GM18511 (cell line): ENCODE measurements around the gene ROR1.

Source experiments
- ATAC-seq: cut with Tn5 transposase; IDR thresholded peaks from one replicate; pipeline ENCODE4 v1.9.1; 2021; ENCODE audit warnings: mild to moderate bottlenecking, moderate library complexity; ENCODE audit not compliant: unreplicated experiment

Gene ROR1

DNA sequence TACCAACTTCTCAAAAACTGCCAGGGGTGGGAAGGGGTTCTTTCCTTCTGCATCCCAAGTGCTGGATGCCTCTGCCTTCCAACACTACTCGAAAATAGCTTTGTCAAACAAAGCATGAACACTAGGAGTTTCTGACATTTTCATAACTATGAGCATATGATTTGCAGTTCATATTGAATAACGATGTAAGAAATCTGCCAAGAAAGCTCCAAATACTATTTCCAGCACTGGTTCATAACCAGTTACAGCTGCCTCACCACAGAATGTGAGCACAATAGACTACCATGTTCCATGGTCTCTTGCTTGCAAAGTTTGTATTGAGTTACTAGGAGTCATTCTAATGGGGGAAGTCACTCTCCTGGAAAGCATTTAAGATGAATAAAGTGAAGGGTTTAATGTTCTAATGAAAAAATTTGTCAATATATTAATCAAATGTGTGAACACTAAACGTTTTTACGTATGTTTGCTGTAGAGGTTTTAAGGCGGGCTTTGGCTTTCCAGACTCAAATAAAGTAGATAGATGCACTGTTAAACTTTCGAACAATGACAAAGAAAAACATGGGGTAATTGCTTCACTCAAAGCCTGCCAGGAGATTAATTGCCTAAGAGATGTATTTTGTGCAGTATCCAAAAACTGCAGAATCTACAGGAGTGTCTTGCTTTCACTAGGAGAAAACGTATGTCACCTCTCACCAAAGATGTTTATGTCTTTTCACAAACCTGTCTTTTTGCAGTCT lies 351.1 kb downstream of the ROR1 start:
- ATAC-seq: no peak

DNA sequence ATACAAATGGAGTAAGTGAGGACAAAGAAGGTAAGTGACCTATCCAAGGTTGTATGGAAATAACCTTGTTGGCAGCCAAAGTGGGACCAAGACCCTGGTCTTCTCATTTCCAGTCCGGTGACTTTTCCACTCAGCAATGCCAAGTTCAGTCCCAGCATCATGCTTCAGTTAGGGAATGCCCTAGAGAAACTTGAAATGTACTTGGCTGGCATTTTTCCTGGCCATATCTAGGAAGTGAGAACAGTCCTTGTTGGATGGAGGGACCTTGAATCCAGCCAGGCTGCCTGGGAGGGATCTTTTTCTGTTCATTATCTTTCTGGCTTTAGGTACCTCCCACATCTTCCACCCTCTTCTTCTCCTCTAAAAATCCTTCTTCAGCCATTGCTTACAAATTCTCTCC lies 352.8 kb downstream of the ROR1 start:
- ATAC-seq: no peak

DNA sequence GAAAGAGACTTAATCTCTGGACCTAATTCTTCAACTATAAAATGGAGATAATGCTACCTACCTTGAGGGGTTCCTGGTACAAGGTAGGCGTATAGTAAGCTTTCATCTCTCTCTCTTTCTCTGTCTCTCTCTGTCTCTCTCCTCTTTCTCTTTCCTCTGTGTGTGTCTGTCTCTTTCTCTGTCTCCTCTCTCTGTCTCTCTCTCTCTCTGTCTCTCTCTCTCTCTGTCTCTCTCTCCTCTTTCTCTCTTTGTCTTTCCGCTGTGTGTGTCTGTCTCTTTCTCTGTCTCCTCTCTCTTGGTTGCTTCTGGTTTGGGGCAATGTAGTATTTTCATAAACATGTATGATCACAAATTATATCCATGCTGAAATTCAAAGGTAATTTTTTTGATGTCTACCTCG lies 353.5 kb downstream of the ROR1 start:
- no peak for ATAC-seq

DNA sequence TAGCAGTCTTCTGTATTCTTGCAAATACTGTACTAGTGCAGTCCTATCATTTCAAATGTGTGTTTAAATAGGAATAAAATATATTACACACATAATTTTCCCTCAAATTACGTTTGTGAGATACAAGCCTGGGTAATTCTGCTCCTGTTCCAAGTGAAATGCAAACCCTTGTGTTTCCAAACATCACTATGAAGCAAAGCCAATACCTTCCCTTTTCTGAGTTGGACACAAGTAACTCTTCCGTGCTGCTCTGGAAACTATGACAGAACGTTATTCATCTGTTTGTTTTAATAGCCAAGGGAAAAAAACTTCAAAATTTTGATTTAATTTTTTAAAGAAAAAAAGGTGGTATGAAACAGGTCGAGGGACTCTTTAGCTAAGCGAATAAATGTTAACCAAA lies 355.9 kb downstream of the ROR1 start:
- no peak for ATAC-seq

DNA sequence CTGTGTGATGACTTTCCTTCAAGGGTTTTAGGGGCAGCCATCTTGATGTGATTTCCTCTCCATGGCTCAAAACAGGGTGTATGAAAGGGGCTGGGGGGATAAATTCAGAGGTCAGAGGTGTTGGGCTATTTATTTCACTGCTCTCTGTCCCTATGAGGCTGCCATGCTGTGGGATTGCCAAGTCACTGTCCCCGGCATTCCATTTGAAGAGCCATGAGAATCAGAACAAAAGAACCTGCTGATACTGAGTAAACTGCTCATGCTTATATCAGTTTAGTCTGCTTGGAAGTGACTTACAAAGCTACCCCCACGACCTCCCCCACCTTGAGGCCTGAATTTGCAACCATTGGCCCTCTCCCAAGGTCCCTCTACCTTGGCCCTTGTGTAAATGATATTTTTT lies 357.3 kb downstream of the ROR1 start:
- no peak for ATAC-seq

DNA sequence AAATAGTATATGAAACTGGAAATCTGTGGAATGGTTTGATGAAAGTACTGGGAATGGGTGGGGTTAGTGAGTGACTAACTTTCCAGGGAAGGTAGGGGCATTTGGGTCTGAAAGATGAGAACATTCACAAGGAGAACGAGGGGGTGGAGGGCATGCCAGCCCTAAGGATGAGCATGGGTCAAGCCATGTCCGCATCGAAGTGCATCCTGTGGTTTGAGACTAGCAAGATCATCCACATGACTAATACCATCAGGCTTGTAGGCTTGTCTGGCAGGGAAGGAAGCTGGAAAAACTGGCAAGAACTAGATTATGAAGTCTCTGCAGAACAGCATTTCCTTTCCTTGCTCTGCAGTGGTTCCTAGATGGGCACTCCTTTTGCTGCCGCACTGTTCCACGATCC lies 359.2 kb downstream of the ROR1 start:
- ATAC-seq: no peak

DNA sequence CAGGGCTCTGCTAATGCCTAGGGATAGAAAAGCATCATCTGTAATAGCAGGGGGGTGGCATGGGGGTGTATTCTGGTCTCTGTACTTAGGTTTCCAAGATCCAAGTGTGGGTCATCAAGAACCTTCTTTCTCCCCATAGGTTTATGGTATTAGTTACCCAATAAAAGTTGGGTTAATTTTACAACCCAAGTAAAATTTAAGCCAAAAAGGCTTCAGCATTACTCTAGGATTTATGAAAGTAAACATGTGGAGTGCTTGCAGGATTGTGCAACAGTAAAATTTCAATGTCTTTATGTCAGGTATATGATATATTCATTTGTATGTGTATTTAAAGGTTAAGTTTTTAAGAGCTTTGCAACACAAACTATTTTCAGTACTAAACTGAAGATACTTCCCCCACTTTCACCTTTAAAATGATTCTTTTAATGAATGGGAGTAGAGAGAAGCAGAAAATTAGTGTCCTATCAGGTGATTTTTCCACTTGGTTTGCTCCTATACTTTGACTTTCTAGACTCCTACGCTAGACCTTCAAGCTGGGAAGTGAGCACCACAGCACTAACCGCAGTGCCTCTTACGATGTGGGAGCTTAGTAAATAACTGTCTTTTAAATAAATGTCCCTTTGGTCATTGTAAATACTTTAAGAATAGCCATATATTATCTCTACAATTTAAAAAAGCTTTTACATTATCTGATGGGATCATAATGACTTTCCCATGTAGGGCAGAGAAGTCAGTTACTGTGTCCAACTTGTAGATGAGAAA lies 361.8 kb downstream of the ROR1 start:
- ATAC-seq: no peak

DNA sequence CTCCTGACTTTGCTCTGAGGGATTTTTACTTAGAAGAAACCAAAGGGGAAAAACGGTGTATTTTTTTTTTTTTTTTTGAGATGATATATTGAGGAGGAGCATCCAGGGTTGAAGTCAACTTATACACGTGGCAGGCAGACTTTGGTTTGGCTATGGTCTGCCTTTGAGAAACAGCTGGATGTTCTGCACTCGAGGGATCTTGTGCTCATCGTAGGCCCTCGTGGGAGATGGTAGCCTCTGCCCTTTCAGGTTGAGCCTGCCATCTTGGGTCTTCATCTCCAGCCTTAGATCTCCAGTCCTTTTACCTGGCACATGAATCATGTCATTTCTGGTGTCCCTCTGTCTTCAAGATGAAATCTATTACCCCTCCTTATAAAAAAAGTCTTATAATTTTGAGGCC lies 362.5 kb downstream of the ROR1 start:
- no peak for ATAC-seq

DNA sequence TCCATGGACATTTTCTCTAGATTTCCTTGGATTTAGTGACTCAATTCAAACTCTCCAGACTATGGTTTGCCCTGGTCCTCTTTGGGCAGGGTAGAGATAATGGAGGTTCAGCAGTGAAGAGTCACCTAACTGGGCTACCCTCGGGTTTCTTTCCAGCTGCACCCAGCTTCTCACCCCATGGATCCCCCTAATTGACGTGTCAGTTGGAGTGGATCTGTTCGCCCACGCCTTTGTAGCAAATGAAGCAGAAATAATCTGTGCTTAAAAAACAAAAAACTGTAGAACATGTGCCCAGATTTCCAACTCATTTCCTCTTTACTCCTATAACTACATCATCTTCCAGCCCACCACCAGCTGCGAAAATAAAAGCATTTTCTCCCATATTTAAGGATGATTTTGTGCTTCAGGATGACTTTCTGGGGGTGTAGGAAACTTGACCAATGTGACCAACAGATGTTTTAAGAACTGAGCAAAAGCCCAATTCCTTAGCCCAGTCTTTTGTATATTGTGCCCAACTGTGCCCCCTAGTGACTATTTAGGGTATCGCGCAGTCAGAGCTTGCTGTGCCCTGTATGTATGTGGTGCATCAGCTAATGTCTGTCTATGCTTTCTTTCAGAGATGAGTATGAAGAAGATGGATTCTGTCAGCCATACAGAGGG lies 363.1 kb downstream of the ROR1 start:
- peak; percentile 78 for ATAC-seq

DNA sequence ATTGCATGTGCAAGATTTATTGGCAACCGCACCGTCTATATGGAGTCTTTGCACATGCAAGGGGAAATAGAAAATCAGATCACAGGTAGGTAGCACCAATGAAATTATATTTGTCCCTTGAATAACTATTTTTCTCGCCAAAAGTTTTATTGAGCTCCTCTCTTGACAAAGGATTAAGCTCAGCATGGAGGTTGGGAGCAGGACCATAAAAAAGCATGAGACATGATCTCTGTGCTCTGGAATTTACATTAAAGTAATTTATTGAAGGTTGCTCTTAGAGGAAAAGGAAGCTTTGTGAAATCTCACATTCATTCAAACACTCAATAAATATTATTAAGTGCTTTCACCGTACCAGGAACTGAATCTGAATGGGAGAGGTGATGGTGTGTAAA lies 363.6 kb downstream of the ROR1 start:
- ATAC-seq: no peak

DNA sequence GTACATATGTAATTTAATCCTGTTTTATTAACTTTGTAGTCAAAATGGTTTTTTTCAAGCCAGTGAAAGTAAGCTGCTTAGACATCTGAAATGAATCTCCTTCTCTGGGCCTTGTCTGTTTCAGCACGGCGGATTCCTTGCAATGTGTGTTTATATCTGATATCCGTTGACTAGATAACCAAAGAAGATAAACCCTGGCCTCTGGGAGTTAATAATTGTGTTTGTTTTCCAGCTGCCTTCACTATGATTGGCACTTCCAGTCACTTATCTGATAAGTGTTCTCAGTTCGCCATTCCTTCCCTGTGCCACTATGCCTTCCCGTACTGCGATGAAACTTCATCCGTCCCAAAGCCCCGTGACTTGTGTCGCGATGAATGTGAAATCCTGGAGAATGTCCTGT lies 366.1 kb downstream of the ROR1 start:
- ATAC-seq: no peak

DNA sequence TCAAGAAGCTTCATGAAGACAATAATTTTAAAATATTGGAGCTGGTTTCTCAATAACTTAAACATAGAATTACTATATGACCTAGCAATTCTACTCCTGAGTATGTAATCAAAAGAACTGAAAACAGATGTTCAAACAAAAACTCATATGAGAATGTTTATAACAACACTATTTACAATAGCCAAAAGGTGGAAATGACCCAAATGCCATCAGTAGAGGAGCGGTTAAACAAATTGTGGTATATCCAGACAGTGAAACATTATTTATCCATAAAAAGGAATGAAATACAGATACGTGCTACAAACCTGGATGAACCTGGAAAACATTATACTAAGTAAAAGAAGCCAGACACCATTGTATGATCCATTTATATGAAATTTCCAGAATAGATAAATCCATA lies 366.8 kb downstream of the ROR1 start:
- no peak for ATAC-seq

DNA sequence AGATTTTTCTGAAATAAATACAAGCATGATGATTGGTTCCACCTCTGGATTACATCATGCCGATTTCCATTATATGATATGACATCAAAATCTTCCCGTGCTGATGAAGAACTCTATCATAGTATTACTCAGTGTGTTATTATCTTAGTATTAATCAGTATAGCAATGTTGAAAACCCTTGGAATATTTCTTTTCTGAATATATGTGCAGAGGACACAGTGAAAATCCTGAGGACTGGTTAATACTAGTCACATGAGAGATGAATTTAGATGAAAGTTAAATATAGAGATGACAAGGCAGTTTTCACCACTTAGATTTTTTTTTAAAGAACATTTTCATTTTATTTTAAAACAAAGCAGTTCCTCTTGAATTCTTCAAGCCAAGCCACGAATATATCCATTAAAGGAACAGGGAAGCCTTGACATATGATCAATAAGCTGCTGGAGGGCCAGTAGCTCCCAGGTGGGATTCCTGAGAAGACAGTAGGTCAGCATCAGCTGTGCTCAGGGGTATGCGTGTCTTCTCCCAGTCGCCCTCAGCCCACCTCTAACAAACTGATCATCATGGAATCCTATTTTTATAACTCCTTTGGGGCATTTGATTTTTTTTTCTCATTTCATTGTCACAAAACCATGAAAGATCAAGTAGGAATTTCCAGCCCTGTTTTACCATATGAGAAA lies 373.4 kb downstream of the ROR1 start:
- no peak for ATAC-seq

DNA sequence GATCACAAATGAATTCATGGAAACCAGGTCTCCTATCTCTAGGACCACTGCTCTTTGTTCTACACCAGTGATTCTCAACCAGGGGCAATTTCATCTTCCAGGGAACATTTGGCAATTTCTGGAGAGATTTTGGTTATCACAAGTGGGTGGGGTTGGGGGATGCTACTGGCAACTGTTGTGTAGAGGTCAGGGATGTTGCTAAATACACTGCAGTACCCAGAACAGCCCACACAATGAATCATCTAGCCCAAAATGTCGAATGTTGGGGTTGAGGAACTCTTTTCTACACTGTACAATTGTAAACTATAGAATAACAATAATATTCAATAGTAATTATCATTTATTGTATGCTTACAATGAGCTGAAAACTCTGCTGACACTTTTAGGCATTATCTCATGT lies 373.9 kb downstream of the ROR1 start:
- no peak for ATAC-seq

DNA sequence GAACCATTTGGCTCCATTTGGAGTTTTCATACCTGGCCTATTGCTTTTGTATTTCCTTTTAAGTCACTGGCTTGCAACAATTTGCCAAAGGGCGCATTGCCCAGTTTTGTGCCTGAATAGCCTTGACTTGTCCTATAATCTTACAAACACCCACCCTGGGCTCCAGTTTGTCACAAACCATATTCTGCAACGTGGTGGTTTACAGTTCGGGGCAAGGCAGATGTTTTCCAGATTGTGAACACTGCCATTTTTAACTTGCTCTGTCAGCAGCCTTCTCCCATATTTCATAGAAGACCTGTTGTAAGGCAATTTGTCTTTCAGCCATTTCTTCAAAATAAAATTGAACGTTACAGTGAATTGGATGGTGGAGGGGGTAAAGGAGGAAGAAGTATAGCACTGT lies 376.4 kb downstream of the ROR1 start:
- ATAC-seq: no peak

DNA sequence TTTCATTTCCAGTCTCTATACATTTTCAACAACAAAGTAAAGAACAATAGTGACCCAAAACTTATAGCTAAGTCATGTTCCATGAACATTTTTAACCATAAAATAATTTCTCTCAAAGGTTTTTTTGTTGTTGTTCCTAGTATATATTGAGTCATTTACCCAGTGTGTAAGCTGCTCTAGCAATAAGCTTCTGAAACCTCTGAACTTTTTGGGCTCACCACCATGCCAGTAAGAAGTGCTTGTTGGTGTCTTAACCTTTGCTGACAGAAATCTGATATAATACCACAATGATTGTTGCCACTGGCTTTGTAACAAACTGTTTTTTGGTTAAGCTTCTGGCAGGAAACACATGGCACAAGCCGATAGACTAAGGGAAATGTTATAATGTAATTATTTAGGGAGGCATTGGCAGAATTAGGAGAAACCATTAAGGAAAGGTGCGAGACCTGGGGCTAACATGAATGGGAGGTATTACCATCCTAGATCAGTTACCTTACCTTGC lies 377.0 kb downstream of the ROR1 start:
- no peak for ATAC-seq

DNA sequence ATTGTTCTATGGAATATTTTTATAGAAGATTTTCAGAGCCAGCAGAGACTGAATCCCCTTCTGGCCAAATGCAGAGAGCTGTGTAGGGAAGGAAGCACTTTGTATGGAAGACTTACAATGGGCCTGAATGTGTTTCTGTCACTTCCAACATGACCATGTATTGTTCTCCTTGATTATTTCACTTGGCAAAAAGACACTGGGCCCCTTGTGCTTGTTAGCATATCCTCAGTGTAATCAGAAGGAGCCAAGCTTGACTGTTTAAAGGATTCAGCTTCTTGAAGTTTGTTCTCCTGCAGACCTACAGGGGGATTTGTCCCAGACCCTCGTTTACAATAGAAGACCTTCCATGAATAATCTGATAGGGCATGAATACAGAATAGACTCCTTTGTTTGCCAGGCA lies 381.5 kb downstream of the ROR1 start:
- no peak for ATAC-seq

DNA sequence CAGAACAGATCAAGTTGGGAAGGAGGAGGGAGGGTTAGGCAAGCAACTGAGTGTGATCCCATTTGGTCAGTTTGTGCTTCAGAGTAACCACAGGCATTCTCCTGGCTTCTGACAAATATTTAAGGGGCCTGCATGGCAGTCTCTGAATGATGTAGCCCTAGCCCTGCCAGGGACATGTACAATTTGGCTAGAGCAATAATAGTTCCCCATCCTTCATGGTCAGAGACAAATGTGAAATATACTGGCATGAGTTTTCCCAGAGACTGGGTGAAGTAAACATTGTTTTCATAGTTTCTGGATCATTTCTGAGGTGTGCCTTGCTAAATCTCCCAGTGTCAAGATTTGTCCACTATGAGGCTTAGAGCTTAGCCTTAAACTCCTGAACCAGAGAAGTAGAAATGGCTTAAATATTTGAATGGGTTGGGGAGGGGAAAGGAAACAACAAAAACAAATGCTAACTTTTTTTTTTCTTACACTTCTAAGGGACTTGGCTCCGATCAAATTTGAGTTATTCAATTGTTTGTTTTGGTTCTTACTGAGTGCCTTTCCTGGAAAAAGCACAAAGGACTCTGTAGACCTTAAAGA lies 387.6 kb downstream of the ROR1 start:
- no peak for ATAC-seq

DNA sequence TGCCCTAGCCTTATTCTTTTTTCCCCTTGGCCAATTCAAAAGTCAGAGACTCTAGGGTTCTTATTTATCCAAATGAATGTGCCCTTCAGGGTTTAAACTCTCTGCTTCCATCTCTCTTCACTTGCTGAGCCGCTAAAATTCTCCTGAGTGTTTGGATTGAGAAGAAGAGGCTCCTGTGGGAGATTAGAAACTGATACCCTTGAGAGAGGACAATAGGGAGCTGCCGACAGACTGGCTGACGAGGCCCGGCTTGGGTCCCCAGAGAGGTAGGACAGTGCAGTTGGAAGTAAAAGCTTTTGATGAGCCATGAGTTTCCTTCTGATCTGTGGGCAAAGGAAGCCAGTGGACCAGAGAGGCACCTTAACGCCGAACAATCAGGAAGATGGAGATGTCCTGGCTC lies 388.3 kb downstream of the ROR1 start:
- no peak for ATAC-seq

DNA sequence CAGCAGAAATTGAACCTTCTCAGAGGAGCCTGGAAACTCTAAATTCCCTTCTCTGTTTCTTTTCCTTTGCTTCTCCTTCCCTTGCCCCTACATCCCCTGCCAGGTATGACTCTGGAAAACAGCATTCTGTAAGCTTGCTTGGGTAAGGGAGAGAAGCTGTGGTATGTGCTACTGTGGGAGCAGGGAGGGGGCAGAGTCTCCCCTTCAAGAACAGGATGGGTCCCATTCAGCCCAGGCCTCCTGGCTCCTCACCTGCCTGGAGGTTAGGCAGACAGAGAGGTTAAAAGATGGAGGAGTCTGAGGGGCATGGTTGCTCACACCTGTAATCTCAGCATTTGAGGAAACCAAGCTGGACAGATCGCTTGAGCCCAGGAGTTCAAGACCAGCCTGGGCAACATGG lies 389.0 kb downstream of the ROR1 start:
- no peak for ATAC-seq

DNA sequence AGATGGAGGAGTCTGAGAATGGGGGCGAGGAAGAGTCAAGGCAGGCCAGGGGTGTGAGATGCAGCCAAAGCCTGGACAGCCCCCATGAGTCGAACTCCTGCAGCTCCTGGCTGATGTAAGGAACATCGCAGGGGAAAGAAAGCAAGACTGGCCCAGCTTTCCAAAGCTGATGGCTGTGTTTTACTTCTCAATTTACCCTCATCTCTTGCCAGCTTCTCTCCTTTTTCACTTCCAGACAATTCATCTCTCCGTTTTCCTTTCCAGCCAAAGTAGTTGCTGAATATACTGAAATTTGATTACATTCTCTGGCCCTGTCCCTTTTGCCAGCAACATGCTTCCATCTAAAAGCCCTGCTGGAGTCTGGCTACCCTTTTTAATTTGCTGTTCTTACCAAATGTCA lies 389.6 kb downstream of the ROR1 start:
- no peak for ATAC-seq
